HepG2 (cell line): ENCODE data around the gene H6PD. TPM values are rescaled to one million over a fixed set of nuclear protein-coding genes. Genes with fewer than 3 reads are reported as not detected.

ENCODE experiments used
- BCL6 ChIP-seq: IDR thresholded peaks from 2 replicates; pipeline ENCODE4 v1.6.1; 2016; ENCODE audit warnings: missing genetic modification reagents, missing compliant biosample characterization
- BORCS8-MEF2B ChIP-seq: sonication (generic); formaldehyde crosslinking; IDR thresholded peaks from 2 replicates; pipeline ENCODE4 v1.8.0; 2022; ENCODE audit warnings: mild to moderate bottlenecking, missing genetic modification reagents
- CBX1 ChIP-seq: IDR thresholded peaks from one replicate; pipeline ENCODE4 v1.6.1; 2016; ENCODE audit warnings: antibody characterized with exemption, low read depth
- CEBPB ChIP-seq: IDR thresholded peaks from 2 replicates; pipeline ENCODE4 v1.6.1; 2011; ENCODE audit warnings: low read depth, low read length, improper control_type of control experiment, borderline replicate concordance
- CEBPG ChIP-seq: IDR thresholded peaks from 2 replicates; pipeline ENCODE4 v1.6.1; 2016
- MTA1 ChIP-seq: sonication (generic); formaldehyde crosslinking; IDR thresholded peaks from 2 replicates; pipeline ENCODE4 v1.4.0; 2020; ENCODE audit warnings: missing genetic modification reagents, mild to moderate bottlenecking, borderline replicate concordance
- NR2F6 ChIP-seq, 2 experiments: IDR thresholded peaks; 2 replicates each; pipeline ENCODE4 v1.6.1; 2016; ENCODE audit warnings: antibody characterized with exemption in 1 of 2, mild to moderate bottlenecking in 1 of 2
- POLR2AphosphoS5 ChIP-seq: IDR thresholded peaks from 2 replicates; pipeline ENCODE4 v1.6.1; 2012; ENCODE audit warnings: low read depth, low read length
- PPARG ChIP-seq: conservative IDR thresholded peaks from 2 replicates; pipeline ENCODE4 v1.6.1; 2016; ENCODE audit warnings: missing biosample characterization, missing genetic modification reagents
- RXRA ChIP-seq: sonication (generic); formaldehyde crosslinking; IDR thresholded peaks from 2 replicates; pipeline ENCODE4 v1.5.1; 2020; ENCODE audit warnings: missing genetic modification reagents
- YEATS4 ChIP-seq: sonication (generic); formaldehyde crosslinking; IDR thresholded peaks from 2 replicates; pipeline ENCODE4 v1.4.0; 2020; ENCODE audit warnings: missing genetic modification reagents, borderline replicate concordance
- ZNF766 ChIP-seq: sonication (generic); formaldehyde crosslinking; IDR thresholded peaks from 2 replicates; pipeline ENCODE4 v1.5.0; 2020; ENCODE audit warnings: missing genetic modification reagents, borderline replicate concordance
- polyA plus RNA-seq, 8 experiments: library from polyadenylated mRNA; depleted of rRNA in 3 of 8; stranded (reverse) in 7 of 8; unstranded in 1 of 8; fragments of >200 nt; fragmentation: Illumina TruSeq in 4 of 8; extraction: Trizol in 4 of 8; gene quantifications; 2 replicates each; pipeline versions ENCODE4 v1.2.1 to v1.2.3, GENCODE V29; 2011 to 2016; ENCODE audit warnings: low read depth in 4 of 8, missing spikeins in 1 of 8, mixed read lengths in 1 of 8; ENCODE audit not compliant: insufficient read depth in 1 of 8
- total RNA-seq, 5 experiments: library from RNA; depleted of rRNA; stranded (reverse); fragments of >200 nt; fragmentation: Illumina TruSeq; extraction: Trizol; gene quantifications; 2 replicates each; pipeline ENCODE4 v1.2.3, GENCODE V29; 2016; ENCODE audit warnings: low read depth in 1 of 5
- TF ChIP-seq, protein P1 (sequence below): sonication (generic); formaldehyde crosslinking; IDR thresholded peaks from 2 replicates; pipeline ENCODE4 v1.4.0; 2020; ENCODE audit warnings: missing genetic modification reagents
- TF ChIP-seq, protein P2 (sequence below): sonication (generic); formaldehyde crosslinking; IDR thresholded peaks from 2 replicates; pipeline ENCODE4 v1.4.0; 2020; ENCODE audit warnings: missing genetic modification reagents, mild to moderate bottlenecking, borderline replicate concordance
- TF ChIP-seq, protein P3 (sequence below): sonication (generic); formaldehyde crosslinking; IDR thresholded peaks from 2 replicates; pipeline ENCODE4 v1.5.1; 2020; ENCODE audit warnings: mild to moderate bottlenecking, missing genetic modification reagents, moderate library complexity
- TF ChIP-seq, protein P4 (sequence below): sonication (generic); formaldehyde crosslinking; IDR thresholded peaks from 2 replicates; pipeline ENCODE4 v1.8.0; 2022; ENCODE audit warnings: missing genetic modification reagents, mild to moderate bottlenecking, moderate library complexity, borderline replicate concordance
- TF ChIP-seq, protein P5 (sequence below): sonication (generic); formaldehyde crosslinking; IDR thresholded peaks from 2 replicates; pipeline ENCODE4 v1.8.0; 2023; ENCODE audit warnings: mild to moderate bottlenecking, missing genetic modification reagents

Gene H6PD
- total and polyA plus RNA-seq, 2 of the 13 experiments (the other 11 are each of a cell fraction or from before 2014, with no cell fraction given), result 9.3 to 14.1 TPM

DNA sequence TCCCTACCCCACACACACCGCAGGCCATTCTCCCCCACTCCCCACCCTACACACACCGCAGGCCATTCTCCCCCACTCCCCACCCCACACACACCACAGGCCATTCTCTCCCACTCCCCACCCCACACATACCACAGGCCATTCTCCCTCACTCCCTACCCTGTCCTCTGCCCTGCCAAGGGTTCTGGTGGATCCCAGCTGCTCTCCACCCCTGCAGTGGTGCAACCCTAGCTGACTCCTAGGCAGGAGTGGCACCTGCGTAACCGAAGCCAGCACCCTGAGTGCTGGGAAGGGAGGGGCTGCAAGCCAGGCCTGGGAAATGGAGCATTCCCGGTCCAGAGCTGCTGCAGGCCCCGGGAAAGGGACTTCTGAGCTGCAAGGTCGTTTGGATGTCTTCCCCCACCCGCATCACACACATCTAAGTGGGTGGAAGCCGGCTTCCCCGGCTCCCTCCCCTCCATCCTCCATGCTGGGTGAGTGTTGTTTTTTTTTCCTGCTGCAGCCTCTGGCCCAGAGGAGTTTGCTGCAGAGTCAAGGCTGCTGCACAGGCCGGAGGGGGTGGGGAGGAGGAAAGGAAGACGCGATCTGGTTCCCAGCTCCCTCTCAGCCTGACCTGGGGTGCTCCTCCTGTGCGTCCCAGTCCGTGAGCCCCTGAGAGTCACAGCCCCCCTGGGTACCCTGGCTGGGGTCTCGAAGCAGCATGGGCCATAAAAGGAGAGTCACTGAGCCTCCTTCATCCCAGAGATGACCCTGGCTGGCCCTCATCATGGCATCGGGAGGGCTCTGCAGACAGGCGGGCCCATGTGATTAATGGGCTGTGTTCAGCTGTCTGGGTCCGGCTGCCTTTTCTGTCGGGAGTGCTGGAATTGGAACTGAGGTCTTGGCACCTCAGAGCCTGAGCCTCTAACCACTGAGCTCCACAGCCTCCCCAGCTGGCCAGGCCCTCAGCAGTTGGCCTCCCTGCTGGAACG lies 16.1 kb downstream of the H6PD start (continued):
- TF ChIP-seq, protein P1, sequence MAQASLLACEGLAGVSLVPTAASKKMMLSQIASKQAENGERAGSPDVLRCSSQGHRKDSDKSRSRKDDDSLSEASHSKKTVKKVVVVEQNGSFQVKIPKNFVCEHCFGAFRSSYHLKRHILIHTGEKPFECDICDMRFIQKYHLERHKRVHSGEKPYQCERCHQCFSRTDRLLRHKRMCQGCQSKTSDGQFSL (CRISPR knock-in tag), result 0 out of 2 replicates have a peak, but pooled peaks have one; percentile 15
- no peak for TF ChIP-seq BCL6 (CRISPR knock-in tag)
- TF ChIP-seq, protein P2, sequence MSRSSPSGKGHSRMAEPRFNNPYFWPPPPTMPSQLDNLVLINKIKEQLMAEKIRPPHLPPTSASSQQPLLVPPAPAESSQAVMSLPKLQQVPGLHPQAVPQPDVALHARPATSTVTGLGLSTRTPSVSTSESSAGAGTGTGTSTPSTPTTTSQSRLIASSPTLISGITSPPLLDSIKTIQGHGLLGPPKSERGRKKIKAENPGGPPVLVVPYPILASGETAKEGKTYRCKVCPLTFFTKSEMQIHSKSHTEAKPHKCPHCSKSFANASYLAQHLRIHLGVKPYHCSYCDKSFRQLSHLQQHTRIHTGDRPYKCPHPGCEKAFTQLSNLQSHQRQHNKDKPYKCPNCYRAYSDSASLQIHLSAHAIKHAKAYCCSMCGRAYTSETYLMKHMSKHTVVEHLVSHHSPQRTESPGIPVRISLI (CRISPR knock-in tag), result peak; percentile 59; the same call in 1 of the 2 replicates
- TF ChIP-seq, protein P3, sequence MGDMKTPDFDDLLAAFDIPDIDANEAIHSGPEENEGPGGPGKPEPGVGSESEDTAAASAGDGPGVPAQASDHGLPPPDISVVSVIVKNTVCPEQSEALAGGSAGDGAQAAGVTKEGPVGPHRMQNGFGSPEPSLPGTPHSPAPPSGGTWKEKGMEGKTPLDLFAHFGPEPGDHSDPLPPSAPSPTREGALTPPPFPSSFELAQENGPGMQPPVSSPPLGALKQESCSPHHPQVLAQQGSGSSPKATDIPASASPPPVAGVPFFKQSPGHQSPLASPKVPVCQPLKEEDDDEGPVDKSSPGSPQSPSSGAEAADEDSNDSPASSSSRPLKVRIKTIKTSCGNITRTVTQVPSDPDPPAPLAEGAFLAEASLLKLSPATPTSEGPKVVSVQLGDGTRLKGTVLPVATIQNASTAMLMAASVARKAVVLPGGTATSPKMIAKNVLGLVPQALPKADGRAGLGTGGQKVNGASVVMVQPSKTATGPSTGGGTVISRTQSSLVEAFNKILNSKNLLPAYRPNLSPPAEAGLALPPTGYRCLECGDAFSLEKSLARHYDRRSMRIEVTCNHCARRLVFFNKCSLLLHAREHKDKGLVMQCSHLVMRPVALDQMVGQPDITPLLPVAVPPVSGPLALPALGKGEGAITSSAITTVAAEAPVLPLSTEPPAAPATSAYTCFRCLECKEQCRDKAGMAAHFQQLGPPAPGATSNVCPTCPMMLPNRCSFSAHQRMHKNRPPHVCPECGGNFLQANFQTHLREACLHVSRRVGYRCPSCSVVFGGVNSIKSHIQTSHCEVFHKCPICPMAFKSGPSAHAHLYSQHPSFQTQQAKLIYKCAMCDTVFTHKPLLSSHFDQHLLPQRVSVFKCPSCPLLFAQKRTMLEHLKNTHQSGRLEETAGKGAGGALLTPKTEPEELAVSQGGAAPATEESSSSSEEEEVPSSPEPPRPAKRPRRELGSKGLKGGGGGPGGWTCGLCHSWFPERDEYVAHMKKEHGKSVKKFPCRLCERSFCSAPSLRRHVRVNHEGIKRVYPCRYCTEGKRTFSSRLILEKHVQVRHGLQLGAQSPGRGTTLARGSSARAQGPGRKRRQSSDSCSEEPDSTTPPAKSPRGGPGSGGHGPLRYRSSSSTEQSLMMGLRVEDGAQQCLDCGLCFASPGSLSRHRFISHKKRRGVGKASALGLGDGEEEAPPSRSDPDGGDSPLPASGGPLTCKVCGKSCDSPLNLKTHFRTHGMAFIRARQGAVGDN (CRISPR knock-in tag), result peak; percentile 13
- TF ChIP-seq RXRA (CRISPR knock-in tag), result 0 out of 2 replicates have a peak, but pooled peaks have one; percentile 20
- 0 out of 2 replicates have a peak, but pooled peaks have one; percentile 56 for TF ChIP-seq ZNF766 (CRISPR knock-in tag)
- peak; percentile 53; the same call in 1 of the 2 replicates for TF ChIP-seq CEBPB
- peak; percentile 6 for TF ChIP-seq CBX1
- TF ChIP-seq, protein P4, sequence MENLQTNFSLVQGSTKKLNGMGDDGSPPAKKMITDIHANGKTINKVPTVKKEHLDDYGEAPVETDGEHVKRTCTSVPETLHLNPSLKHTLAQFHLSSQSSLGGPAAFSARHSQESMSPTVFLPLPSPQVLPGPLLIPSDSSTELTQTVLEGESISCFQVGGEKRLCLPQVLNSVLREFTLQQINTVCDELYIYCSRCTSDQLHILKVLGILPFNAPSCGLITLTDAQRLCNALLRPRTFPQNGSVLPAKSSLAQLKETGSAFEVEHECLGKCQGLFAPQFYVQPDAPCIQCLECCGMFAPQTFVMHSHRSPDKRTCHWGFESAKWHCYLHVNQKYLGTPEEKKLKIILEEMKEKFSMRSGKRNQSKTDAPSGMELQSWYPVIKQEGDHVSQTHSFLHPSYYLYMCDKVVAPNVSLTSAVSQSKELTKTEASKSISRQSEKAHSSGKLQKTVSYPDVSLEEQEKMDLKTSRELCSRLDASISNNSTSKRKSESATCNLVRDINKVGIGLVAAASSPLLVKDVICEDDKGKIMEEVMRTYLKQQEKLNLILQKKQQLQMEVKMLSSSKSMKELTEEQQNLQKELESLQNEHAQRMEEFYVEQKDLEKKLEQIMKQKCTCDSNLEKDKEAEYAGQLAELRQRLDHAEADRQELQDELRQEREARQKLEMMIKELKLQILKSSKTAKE (CRISPR knock-in tag), result 0 out of 2 replicates have a peak, but pooled peaks have one; percentile 11
- TF ChIP-seq MTA1 (CRISPR knock-in tag), result peak; percentile 58; the same call in 1 of the 2 replicates
- TF ChIP-seq NR2F6 (IDR thresholded peaks at IDR 0.05), result 0 out of 2 replicates have a peak, but pooled peaks have one; percentile 3
- no peak for TF ChIP-seq NR2F6 (CRISPR knock-in tag; IDR thresholded peaks at IDR 0.05)
- TF ChIP-seq, protein P5, sequence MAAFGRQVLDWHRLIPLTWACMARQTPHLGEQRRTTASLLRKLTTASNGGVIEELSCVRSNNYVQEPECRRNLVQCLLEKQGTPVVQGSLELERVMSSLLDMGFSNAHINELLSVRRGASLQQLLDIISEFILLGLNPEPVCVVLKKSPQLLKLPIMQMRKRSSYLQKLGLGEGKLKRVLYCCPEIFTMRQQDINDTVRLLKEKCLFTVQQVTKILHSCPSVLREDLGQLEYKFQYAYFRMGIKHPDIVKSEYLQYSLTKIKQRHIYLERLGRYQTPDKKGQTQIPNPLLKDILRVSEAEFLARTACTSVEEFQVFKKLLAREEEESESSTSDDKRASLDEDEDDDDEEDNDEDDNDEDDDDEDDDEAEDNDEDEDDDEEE (CRISPR knock-in tag), result peak; percentile 85
- TF ChIP-seq PPARG (CRISPR knock-in tag), result 0 out of 2 replicates have a peak, but pooled peaks have one; percentile 14
- TF ChIP-seq YEATS4 (CRISPR knock-in tag), result peak; percentile 36; the same call in 1 of the 2 replicates
- 0 out of 2 replicates have a peak, but pooled peaks have one; percentile 20 for TF ChIP-seq POLR2AphosphoS5
- peak; percentile 50; the same call in 1 of the 2 replicates for TF ChIP-seq CEBPG (CRISPR knock-in tag)
- peak; percentile 8; the same call in 1 of the 2 replicates for TF ChIP-seq BORCS8-MEF2B
